Germinal center (tissue), 1 donor: ENCODE measurements around the gene ETS2.

Experiments used
- DNase-seq: peaks from one replicate; pipeline ENCODE4 v3.0.0; 2012; ENCODE audit warnings: mixed read lengths, low spot score

ETS2 gene

DNA sequence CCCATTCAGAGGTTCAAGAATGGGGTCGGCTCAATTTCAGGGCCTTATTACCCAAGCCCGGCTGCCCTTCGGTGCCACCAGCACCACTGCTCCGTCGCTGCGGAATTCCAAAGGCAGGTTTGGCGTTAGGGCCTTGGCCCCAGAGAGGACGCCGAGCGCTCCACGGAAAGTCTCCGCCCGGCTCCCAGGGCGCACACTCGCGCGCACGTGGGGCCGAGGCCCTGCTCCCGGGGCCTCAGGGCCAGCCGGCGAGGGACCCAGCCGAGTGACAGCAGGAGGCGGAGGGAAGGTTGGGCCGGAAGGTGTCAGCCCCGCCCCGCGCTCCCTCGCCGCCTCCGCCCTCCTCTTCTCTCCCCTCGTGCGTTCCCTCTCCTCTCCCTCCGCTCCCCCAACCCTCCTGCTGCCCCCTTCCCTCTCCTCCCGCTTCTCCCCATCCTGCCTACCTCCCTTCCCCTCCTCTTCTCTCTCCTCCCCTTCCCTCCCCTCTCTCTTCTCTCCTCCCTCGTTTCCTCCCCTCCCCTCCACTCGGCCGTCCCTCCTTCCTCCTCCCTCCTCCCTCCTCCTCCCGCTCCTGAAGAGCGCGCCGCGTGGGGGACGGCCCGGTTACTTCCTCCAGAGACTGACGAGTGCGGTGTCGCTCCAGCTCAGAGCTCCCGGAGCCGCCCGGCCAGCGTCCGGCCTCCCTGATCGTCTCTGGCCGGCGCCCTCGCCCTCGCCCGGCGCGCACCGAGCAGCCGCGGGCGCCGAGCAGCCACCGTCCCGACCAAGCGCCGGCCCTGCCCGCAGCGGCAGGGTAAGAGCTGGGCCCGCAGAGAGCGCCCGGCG is at the start of gene ETS2:
ETS2 (plus strand) TSS at position 602 of the 825 bp plus-strand sequence. CDS start 4,106 bp downstream, outside the sequence.
- DNase-seq, result peak; percentile 81

DNA sequence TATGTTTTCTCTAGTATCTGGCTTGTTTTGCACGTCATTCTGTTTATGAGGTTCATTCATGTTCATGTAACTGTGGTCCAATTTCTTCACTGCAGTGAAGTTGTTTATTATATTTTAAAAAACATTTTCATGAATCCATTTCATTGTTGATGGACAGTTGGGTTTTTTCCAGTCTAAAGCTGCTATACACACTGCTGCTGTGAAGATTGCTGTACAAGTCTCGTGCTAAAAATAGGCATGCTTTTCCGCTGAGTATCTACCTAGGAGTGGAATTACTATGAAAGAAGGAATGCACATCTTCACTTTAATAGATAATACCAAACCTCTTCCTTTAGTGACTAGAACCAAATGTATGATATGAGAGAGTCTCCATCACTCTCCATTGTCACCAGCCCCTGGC is 49.0 kb upstream of the ETS2 start:
- DNase-seq, result no peak

DNA sequence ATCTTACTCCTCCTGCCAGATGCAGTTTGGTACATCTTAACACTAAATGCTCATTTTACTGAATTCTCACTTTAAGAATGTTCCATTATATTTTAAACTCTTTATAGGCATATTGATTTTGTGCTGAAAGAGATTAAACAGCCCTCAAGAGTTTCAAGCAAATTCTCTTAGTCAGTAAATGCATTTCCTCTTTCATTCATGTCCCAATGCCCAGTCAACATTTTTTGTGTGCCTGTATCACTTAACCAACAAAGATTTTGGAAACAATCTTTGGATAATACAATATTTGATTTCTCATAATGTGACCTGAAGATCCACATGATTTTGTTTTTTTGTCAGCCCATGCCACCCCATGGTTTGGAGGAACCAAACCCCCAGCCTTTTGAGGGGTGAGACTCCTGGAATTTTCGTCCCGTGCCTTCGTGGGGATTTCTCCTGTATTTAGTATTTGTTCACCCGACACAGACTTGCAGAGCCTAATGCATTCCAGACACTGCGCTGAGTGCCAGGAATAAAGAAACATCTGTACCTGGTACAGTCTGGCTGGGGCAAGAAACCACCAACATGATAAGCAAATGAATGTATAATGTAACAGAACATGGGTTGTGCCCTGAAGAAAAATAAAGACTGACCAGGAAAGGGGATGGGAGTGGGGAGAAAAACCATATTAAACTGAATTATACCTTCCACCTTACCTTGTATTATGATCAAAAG is 47.1 kb upstream of the ETS2 start:
- no peak for DNase-seq

DNA sequence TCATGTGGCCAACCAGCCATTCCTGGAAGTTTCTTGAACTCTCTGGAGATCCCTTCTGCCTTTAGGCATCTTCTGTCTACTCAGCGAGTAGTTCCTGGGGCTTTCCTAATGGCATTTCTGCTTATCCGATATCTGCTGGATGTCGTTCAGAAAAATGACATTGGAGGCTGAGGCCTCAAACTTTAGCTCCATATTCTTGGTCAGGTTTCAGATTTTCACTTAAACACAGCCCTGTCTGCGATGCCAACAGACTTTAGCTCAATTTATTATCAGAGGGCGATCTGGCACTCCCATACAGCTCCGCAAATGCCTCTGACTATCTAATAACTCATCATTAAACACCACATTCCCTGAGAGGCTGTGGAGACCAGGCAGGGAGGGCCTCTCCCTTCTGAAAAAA is 46.3 kb upstream of the ETS2 start:
- DNase-seq, result no peak

DNA sequence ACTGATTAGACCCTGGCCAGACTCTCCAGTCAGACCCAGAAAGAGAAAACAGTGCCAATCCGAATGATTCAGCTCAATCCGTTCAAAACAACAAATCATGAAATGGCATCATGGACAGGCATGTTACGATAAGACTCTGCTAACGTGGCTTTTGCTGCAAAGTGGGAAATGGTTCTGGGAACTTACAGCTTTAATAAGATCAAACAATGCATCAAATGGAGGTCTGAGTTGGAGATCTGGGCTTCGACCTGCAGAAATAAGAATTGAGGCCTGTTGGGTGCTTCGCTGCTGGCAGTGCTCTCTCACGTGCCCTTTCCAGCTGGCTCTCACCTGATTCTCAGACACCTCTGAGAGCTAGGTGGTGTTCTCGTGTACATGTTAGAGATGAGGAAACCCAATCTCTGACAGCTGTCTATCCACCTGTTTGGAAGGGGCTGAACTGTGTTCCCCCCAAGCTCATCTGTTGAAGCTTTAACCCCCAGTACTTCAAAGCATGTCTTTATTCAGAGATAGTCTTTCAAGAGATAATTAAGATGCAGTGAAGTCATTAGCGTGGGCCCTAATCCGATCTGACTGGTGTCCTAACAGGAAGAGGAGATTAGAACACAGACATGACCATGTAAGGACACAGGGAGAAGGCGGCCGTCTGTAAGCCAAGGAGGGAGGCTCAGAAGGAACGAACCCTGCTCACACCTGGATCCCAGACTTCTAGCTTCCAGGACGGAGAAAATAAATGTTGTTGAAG is 45.5 kb upstream of the ETS2 start:
- DNase-seq, result no peak

DNA sequence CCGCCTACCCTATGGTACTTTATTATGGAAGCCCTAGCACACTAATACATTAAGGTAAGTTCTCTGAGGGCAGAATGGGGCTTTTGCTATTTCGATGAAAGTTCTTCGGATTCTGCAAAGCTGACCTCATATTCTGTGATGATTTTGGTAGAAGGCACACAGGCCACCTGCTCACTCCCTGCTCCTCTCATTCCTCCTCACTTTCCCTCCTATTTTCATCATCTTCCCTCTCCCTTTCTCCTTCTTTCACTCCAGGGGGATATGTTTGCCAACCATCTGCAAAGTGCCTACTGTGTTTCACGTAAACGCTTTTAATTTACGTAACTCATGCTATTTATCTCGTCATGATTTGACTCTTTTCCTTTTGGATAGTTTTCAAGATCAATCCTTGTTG is 45.0 kb upstream of the ETS2 start:
- no peak for DNase-seq

DNA sequence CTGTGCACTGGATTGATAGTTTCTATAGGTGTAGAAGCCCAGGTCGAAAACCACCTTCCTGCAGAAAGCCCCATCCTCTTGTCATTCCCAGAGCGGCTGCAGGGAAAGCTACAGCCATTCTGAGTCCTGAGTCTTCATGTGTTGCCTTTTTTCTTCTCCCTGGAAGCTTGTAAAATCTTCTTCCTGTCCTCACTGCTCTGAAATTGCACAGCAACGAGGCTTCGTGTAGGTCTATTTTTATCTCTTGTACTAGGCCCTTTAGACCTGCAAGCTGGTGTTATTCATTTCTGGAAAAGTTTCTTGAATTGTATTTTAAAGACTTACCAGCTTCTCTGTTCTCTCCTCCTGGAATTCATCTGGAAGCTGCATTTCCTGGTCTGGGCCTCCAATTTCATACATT is 44.2 kb upstream of the ETS2 start:
- no peak for DNase-seq

DNA sequence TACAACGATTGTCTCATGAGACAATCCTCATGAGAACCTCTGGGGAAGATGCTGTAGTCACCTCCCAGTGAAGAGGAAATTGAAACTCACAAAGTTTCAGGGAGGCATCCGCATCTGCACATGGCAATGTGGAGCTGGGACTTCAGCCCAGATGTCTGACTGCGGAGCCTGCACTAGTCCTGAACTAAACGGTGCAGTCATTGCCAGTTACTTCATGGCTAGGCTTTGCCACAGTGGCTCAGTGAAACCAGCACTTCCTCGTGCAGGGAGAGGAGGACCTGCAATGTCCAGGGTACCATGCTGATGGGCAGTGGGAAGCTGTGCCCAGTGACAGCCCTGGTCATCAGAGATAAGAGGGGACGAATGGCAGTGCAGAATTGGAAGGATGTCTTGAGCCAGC is 40.7 kb upstream of the ETS2 start:
- no peak for DNase-seq

DNA sequence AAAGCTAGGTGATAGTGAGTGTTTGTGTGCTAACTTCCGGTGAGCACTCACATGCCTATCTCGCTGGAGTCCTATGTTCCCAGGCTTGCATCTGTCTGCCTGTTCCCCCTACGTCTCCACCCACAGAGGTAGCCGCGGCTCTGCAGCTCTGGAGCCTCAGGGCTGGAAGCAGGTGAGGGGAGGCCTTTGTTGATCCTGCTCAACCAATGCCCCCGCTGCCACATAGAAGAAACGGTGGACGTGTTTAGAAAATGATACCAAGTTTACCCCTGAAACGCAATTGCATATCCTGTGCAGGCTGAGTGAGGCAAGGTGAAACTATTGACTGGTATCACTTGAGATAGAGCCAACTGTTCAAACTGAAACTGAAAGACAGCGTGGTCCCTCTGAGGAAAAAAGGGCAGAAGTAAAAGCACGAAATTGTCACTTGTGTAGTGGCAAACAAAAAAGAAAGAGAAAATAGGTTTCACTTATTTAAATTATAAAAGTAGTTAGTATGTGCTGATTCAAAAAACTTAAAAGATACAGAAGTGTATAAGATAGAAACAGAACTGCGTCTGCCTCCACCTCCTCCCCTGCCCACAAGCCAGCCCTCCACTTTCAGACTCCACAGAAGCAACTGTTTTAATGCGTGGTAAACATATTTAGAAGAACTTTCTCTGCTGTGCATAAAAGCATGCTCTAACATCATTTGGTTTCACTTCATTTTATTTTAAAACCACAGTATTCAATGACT is 38.6 kb upstream of the ETS2 start:
- DNase-seq, result peak; percentile 70

DNA sequence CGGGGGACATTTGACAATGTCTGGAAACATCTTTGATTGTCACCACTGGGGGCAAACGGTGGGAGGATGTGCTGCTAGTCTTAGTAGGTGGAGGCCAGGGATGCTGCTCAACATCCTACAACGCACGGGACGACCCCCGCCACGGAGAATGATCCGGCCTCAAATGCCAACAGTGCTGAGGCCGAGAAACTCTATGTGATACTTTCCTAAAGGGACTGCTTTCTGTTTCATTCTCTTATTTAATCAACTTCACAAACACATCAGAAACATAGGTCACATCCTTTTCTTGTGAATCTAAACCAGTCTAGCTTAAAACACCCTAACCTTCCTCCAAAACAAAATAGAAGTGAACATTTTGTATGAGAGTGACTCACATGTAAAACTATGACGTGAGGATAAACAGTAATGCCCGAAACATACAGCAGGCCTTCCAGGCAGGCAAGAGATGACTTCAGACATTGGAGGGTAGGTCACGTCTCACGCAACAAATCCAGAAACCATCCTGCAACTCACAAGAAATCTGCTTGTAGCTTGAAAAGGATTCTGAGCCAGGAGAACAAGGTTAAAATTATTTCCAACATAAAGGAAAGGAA is 37.2 kb upstream of the ETS2 start:
- no peak for DNase-seq

DNA sequence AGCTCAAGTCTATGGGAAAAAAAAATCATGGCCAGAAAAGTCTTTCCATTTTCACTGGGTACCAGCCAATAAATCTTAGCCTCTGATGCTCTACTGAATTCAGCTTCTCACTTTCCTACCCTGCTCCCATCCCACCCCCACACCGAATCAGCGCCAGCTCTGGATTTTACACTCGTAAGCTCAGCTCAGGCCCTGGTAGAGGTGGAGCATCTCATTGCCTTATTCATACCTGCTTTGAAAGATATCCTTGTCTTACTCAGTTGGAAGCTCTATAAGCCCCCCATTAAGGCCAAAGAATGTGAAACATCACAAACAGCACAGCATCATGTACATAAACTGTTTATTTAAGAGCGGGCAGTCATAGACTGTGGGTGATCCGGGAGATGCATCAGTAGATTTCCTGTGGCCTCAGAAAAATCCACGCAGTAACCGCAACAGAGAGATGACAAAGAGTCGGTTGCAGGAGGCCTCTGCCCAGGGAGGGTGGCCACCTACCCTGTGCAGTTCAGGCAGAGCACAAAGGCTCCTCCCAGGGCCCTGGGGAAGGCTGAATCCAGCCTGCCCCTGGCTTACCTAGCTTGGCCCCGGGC is 36.4 kb upstream of the ETS2 start:
- no peak for DNase-seq

DNA sequence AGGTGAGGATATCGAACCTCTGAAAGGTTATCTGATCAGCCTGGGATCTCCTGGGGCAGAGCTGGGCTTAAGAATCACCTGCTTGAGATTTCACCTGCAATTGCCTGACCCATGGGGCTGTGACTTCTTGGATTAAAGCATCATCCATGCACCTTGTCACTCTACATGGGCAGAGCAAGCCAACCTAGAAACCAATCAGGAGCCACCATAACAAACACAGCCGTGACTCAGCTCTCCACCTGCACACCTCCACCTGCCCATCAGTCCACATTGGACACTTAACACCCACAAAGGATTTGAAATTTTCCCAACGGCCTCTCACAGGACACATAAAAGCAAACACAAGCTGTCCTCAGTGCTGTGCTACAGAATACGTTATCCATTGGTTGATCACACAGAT is 35.1 kb upstream of the ETS2 start:
- DNase-seq, result no peak

DNA sequence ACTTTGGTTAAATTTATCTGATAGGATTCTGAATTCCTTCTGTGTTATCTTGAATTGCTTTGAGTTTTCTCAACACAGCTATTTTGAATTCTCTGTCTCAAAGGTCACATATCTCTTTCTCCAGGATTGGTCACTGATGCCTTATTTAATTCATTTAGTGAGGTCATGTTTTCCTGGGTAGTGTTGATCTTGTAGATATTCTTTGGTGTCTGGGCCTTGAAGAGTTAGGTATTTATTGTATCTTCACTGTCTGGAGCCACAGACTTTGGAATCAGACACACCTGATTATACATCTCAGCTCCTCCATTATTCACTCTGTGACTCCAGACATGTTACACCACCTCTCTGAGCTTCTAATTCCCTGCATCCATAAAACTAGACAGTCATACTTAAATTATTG is 34.2 kb upstream of the ETS2 start:
- no peak for DNase-seq

DNA sequence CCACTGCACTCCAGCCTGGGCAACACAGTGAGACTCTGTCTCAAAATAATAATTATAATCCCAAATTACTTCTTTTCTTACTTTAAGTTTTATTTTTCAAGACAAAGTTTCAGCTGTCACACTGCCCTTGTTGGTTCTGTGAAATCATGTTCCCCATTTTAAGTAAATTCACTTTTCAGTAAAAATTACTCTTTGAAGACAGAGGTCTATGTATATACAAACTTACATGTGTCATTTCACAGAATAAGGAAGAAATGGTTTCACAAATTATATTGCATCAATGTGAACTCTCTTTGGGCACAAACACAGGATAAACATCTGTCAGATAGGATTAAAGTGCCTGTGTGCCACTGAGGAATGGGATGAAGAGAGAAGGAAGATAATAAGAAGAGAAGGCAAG is 33.1 kb upstream of the ETS2 start:
- no peak for DNase-seq

DNA sequence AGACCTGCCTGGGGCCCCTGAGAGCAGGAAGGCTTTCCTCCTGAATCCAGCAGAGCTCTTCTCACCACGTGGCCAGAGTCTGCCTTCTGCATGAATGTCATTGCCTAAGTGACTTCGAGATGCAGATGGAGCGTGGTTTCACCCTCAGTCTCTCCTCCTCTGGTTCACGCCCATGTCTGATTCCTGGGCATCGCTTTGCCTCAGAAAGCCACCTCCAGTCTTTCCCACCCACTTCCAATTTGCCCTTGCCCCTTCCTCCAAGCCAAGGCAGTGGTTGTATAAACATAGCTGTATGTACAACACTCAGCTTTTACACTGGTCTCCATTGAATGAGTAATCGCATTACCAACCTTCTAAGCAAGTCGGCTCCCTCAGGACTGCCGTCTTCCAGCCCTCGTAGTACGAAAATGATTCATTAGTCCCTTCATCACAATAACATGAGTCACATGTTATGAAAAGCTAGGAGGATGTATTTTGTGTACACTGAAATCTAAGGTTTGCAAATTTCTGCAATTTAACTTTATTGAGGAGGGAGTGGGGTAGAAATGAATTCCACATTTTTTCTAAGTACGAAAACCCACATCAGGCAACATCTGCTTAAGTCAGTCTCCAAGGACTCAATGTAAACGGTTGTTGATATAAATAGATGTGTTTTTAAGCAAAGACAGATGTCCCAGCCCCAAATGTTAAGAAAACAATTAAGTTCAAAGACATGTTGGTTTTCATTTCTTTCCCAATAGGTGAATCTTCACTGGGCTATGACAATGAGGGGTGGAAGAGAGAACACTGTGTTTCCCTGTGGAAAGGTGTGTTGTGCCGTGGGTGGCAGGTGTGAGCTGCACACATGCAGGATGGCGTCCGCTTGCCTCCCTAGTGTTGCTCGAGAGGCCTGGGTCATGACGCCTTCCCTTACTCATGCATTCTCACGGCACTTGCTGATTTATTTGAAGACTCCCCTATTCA is 32.3 kb upstream of the ETS2 start:
- no peak for DNase-seq

DNA sequence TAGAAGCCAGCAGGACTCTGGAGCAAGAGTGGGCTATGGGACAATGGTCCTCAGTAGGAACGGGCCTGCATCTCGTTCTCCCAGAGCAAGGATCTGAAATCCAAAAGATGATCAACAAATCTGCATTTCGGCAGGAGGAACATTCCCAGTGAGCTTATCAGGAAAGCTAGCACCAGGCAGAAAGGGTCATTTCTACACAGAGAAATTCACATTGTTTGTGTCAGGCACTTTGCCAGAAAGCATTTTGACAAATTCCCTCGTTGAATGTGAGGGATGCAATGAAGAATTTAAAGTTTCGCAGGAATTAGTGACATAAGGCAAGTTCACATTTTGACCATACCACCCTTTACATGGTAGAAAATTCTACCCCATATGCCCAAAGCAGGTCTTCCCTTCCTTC is 31.6 kb upstream of the ETS2 start:
- DNase-seq, result no peak

DNA sequence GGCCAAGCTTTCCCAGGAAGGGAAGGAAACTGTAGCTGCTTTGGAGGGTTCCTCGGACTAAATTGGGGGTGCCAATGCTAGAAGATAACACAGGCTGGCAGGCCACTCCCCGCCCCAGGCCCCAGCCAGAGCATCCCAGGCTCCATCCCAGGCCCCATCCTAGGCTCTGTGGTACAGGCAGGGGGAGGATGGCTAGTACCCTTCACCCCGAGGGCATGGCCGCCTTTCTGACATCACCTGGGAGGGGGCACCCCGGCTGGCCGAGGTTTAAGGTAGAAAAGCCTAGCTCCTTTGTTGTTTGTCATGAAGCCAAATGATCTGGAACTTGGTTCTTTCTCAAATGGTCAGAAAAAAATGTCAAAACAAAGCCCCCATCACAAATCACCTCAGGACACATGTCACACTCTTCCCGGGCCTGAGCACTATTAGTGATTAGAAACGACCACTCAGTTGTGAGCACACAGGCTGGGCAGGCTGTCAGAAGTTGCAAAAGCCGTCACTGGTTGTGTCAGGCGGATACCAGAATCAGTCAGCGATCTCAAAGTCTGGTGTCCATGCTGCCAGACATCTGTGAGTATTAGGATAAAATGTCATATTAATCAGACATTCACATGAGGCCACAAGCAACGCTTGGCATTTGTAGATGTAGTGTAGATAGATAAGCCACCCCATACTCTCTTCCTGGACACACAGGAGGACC is 31.0 kb upstream of the ETS2 start:
- DNase-seq, result no peak

DNA sequence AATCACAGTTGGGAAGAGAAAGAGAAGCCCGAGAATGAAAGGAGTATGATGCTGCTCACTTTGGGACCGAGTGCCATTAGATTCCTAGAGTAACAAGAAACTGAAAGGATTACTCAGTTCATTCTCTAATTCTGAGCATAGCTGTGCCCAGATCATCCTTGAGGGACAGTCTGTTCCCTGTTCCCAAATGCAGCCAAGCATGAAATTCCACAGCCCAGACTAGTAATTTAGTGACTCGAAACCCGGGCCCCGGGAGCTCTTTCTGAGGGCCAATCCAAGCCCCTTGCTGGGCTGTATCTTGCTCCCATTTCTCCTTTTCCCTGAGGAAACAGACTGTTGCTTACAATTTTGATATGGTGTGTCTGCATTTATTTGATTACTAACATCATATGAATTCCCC is 30.0 kb upstream of the ETS2 start:
- DNase-seq, result no peak

DNA sequence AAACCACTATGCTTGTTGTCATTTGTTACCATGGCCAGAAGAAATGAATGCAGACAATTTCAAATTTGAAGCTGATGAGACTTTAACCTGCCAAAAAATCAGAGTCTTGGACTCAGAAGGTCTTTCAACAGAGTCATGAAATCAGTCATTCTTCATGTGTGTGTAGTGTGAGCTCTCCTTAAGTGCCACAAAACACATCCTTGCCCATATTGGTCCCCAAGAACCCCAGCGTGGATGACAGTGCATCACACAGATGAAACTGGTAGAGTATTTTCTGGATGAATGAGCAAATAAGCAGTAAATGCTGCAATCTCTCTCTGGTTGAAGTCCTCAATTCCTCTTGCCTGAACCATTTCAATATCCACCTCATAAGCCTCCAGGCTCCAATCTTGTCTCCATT is 28.7 kb upstream of the ETS2 start:
- DNase-seq, result no peak

DNA sequence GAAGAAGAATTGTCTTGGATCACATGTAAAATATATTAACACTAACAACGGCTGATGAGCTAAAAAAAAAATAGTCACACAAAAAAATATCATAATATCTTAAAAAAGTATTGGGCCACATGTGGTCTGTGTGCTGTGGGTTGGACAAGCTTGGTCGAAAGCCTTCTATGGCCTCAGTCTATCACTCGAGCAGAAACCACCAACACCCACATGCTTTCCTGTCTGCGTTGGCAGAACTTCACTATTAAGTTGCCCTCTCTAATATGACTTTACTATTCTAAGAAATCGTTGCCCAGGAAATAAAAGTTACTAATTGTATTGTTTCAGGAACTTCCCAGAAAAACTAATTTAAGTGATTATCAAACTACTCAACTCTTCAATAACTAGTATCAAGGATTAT is 28.2 kb upstream of the ETS2 start:
- no peak for DNase-seq
